ENCODE data around the gene ZBTB2. TPM values are rescaled to one million over a fixed set of nuclear protein-coding genes. Genes with fewer than 3 reads are reported as not detected.

ZBTB2 gene
- total and polyA plus RNA-seq, 2 experiments from 2014 or later, result 10.6 to 17.3 TPM

GRCh38 chr6:151388236-151388635 is 3.1 kb downstream of the ZBTB2 start:
- no peaks in the 10 kb centered on the region for H3K9me2 ChIP-seq (replicated peaks; ENCODE audit: insufficient read depth)
- no peak for DNase-seq (ENCODE audit: low spot score)
- peaks cover 15% of the 10 kb centered on the region for H4K20me1 ChIP-seq (ENCODE audit: insufficient read depth, poor library complexity, severe bottlenecking)
- no peaks in the 10 kb centered on the region for H3K27me3 ChIP-seq
- no peak overlapping the region for H3K4me3 ChIP-seq
- H3K79me2 ChIP-seq, result peaks cover 74% of the 10 kb centered on the region
- TF ChIP-seq EZH2phosphoT487 (IDR thresholded peaks at IDR 0.05; ENCODE audit: low read depth, severe bottlenecking, unreplicated experiment), result no peak
- TF ChIP-seq CTCF (IDR thresholded peaks at IDR 0.05; ENCODE audit: poor library complexity), result no peak
- no peak for TF ChIP-seq EZH2 (IDR thresholded peaks at IDR 0.05; ENCODE audit: borderline replicate concordance)
- H3K4me1 ChIP-seq (ENCODE audit: insufficient read depth), result peaks cover 20% of the 10 kb centered on the region
- no peak overlapping the region for H2AFZ ChIP-seq
- H3K9me3 ChIP-seq (ENCODE audit: low read depth), result no peaks in the 10 kb centered on the region
- no peaks in the 10 kb centered on the region for H3K36me3 ChIP-seq (replicated peaks; ENCODE audit: insufficient read depth, low read depth)
- H3K27ac ChIP-seq, result peak overlapping the region; percentile 99
- H3K4me2 ChIP-seq, result peak overlapping the region; percentile 86
- WGBS (ENCODE audit: low lambda C conversion rate, missing lambda C conversion rate), result 90% methylated on average over 2 of the region's 2 CpGs

- Histone ChIP-seq H3K9me3 (ENCODE audit: low read depth) (no peaks in the 10 kb centered on the region), H3K9me2 (replicated peaks; ENCODE audit: insufficient read depth) (no peaks in the 10 kb centered on the region), H3K4me1 (ENCODE audit: insufficient read depth) (peaks cover 11% of the 10 kb centered on the region), H3K4me3 (no peak overlapping the region), H2AFZ (no peak overlapping the region), H4K20me1 (ENCODE audit: insufficient read depth, poor library complexity, severe bottlenecking) (peaks cover 7% of the 10 kb centered on the region), H3K79me2 (peaks cover 74% of the 10 kb centered on the region), H3K4me2 (no peak overlapping the region), H3K27ac (peak overlapping the region; percentile 99), H3K27me3 (no peaks in the 10 kb centered on the region), H3K36me3 (replicated peaks; ENCODE audit: insufficient read depth, low read depth) (no peaks in the 10 kb centered on the region)
- 87% methylated on average over 11 of the region's 11 CpGs for WGBS (ENCODE audit: low lambda C conversion rate, missing lambda C conversion rate)
- DNase-seq (ENCODE audit: low spot score), result no peak
- TF ChIP-seq EZH2 (IDR thresholded peaks at IDR 0.05; ENCODE audit: borderline replicate concordance) (no peak), CTCF (IDR thresholded peaks at IDR 0.05; ENCODE audit: poor library complexity) (no peak), EZH2phosphoT487 (IDR thresholded peaks at IDR 0.05; ENCODE audit: low read depth, severe bottlenecking, unreplicated experiment) (no peak)
These were observed 4.0 kb downstream of the ZBTB2 start for GRCh38 chr6:151387175-151387970.

- no peak overlapping the region for H3K4me2 ChIP-seq
- no peaks in the 10 kb centered on the region for H3K9me2 ChIP-seq (replicated peaks; ENCODE audit: insufficient read depth)
- H3K4me1 ChIP-seq (ENCODE audit: insufficient read depth), result peaks cover 9% of the 10 kb centered on the region
- no peaks in the 10 kb centered on the region for H3K36me3 ChIP-seq (replicated peaks; ENCODE audit: insufficient read depth, low read depth)
- no peak for DNase-seq (ENCODE audit: low spot score)
- TF ChIP-seq EZH2 (IDR thresholded peaks at IDR 0.05; ENCODE audit: borderline replicate concordance), result no peak
- TF ChIP-seq CTCF (IDR thresholded peaks at IDR 0.05; ENCODE audit: poor library complexity), result no peak
- no peak for TF ChIP-seq EZH2phosphoT487 (IDR thresholded peaks at IDR 0.05; ENCODE audit: low read depth, severe bottlenecking, unreplicated experiment)
- no peaks in the 10 kb centered on the region for H3K9me3 ChIP-seq (ENCODE audit: low read depth)
- H3K79me2 ChIP-seq, result peaks cover 87% of the 10 kb centered on the region
- no peaks in the 10 kb centered on the region for H3K27me3 ChIP-seq
- H3K4me3 ChIP-seq, result no peak overlapping the region
- WGBS (ENCODE audit: low lambda C conversion rate, missing lambda C conversion rate), result 86% methylated on average over 1 of the region's 1 CpG
- H2AFZ ChIP-seq, result no peak overlapping the region
- H3K27ac ChIP-seq, result no peak overlapping the region
- H4K20me1 ChIP-seq (ENCODE audit: insufficient read depth, poor library complexity, severe bottlenecking), result no peaks in the 10 kb centered on the region
These were observed 6.2 kb downstream of the ZBTB2 start for GRCh38 chr6:151385177-151385576.

All from hepatocyte (in vitro differentiated cells).